Fibroblast of lung (primary cell): ENCODE results near the gene TYMS.

Experiments
- EZH2 ChIP-seq: IDR thresholded peaks from 2 replicates; pipeline ENCODE4 v1.5.1; 2012; ENCODE audit warnings: low read length, control low read depth, mild to moderate bottlenecking; ENCODE audit errors: missing control alignments
- TF ChIP-seq, protein P1 (sequence below), 2 donors: IDR thresholded peaks in 1 of 2; conservative IDR thresholded peaks in 1 of 2; 1 replicate in 1 of 2; 2 replicates in 1 of 2; pipeline ENCODE4 v1.5.1; 2011 to 2012; ENCODE audit warnings: low read length in 2 of 2, control low read depth in 1 of 2, inconsistent platforms in 1 of 2, low read depth in 1 of 2, mild to moderate bottlenecking in 1 of 2

DNA sequence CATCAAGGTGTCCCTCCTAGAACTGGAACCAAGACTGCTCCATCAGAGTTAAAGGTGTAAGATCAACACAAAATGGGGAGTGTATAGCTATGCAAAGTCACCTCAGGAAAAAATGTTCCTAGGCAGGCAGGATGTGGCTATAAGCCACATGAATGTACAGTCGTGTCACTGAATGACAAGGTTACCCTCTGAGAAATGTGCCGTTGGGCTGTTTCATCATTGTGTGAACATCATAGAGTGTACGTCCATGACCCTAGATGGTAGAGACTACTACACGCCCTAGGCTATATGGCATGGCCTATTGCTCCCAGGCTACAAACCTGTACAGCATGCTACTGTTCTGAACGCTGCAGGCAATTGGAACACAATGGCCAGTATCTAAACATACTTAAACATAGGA is 24.5 kb downstream of the TYMS start:
- TF ChIP-seq, protein P1, sequence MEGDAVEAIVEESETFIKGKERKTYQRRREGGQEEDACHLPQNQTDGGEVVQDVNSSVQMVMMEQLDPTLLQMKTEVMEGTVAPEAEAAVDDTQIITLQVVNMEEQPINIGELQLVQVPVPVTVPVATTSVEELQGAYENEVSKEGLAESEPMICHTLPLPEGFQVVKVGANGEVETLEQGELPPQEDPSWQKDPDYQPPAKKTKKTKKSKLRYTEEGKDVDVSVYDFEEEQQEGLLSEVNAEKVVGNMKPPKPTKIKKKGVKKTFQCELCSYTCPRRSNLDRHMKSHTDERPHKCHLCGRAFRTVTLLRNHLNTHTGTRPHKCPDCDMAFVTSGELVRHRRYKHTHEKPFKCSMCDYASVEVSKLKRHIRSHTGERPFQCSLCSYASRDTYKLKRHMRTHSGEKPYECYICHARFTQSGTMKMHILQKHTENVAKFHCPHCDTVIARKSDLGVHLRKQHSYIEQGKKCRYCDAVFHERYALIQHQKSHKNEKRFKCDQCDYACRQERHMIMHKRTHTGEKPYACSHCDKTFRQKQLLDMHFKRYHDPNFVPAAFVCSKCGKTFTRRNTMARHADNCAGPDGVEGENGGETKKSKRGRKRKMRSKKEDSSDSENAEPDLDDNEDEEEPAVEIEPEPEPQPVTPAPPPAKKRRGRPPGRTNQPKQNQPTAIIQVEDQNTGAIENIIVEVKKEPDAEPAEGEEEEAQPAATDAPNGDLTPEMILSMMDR (conservative IDR thresholded peaks at IDR 0.05 in 1 of 2, IDR thresholded peaks at IDR 0.05 in 1 of 2; ENCODE audit: low read depth in 1 of 2, low read length in 2 of 2), result no peak
- TF ChIP-seq EZH2, result no peak
